GM18508 (cell line): ENCODE measurements around the gene TLX1.

Experiments used
- ATAC-seq: cut with Tn5 transposase; IDR thresholded peaks from one replicate; pipeline ENCODE4 v1.9.1; 2021; ENCODE audit warnings: moderate number of reproducible peaks; ENCODE audit not compliant: insufficient read depth, unreplicated experiment

The TLX1 gene

DNA sequence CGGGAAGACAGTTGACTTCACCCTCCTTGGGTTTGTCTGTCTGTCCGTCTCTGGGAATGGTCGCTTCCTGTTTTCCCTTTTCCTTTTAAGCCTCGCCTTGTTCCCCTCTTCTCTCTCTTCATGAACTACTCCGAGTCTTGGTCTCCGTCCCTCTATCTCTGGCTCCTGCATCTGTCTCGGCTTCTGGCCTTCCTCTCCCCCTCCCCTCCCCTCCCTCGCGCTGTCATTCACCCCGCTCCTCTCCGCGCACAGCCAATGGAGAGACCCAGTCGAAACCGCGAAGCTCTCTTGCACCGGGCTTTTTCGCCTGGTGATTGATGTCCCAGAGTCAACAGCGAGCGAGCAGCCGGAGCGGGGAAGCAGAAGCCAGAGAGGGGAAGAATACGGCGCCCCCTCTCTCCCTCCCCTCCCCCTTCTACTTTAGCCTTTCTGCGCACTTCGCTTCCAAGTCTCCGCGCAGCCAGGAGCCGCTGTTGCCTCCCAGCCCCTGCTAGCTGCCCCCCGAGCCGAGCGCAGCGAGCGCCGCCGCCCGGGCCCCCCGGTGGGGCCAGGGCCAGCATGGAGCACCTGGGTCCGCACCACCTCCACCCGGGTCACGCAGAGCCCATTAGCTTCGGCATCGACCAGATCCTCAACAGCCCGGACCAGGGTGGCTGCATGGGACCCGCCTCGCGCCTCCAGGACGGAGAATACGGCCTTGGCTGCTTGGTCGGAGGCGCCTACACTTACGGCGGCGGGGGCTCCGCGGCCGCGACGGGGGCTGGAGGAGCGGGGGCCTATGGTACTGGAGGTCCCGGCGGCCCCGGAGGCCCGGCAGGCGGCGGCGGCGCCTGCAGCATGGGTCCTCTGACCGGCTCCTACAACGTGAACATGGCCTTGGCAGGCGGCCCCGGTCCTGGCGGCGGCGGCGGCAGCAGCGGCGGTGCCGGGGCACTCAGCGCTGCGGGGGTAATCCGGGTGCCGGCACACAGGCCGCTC, at the start of gene TLX1:
Gene TLX1 (plus strand): TSS at position 317 of the 978 bp plus-strand sequence. CDS start 242 bp downstream, at position 559.
- ATAC-seq: no peak

DNA sequence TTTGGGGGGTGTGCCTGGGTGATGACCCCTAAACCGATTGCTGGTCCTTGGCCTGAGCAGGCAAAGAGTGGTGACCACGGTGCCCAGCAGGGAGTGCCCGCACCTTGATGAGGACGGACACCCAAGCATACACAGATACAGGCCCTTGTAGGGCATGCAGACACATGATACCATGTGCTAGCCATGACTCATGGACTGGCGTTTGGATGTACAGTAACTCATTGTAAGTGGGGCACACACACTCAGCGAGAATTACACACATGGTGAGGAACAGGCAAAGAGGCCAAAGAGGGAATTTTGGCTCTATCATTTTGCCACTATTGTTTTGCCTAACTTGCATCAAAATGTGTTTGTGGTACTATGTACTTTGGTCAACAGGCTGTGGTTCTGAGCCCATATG, 45.3 kb upstream of the TLX1 start:
- no peak for ATAC-seq

DNA sequence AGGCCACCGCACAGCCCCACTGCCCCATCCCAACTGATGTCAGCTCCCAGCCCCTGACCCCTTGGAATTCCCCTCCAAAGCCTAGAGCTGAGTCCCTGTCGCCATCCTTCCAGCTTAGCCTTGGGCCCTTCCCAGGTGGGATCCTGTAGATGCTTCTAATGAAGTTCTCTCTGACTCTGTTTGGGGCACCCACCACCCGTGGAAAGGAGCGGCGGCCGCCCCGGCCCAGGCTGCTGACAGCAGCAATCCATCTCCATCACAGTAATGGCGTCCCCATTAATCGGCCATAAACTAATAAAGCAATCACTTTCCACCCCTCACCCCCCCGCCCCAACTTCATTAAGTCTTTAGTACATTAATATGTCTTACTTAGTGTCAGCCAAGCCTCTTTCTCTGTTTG, 43.7 kb upstream of the TLX1 start:
- no peak for ATAC-seq

DNA sequence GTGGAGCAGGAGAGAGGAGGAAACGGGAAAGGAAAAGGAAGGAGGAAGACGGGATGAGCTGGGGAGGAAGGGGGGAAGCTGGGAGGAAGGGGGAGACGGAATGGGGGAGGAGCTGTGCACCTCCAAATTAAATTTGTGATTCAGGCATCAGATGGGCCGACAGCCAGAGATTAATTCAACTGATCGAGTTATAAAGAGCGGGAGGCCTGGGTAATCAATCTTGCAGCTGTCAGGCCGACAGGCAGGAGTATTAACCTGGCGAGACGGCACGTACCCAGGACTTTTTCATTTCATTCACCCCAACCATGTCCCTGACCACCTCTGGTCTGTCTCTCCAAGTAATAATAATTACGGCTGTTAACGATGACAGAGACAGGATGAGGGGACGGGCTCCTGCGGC, 43.1 kb upstream of the TLX1 start:
- ATAC-seq: no peak

DNA sequence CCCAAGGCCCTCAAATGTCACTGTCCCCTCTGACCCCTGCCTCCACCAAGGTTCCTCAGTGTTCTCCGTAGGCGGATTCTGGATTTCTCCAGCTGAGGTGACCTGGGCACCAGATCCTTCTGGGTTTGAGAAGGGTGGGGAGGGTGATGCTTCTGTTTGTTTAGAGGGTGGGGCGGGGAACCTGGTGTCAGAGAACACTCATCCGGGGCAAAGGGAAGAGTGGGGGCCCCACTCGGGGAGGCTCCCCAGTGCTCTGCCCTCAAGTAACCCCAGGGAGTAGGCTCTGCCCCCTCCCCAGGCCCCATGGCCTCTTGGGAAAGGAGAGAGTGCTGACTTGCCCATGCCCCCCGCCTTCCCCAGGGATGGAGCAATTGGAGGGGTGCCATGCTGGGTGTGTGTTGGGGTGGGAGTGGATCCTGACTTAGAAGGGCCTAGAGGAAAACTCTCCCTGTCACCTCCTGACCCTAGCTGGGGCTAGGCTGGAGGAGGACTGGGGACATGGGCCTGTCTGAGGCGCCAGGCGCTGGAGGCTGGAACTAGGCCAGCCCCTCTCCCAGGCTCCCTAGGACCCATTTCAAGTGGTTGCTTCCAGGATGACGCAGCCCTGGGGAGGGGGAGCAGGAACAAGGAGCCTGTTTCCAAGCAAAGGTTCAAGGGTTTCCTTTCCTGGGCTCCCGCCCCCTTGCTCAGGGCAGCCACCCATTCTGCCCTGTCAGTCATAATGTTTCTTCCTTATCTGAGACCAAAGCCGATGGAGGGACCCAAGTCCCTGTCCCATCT, 41.4 kb upstream of the TLX1 start:
- ATAC-seq: no peak

DNA sequence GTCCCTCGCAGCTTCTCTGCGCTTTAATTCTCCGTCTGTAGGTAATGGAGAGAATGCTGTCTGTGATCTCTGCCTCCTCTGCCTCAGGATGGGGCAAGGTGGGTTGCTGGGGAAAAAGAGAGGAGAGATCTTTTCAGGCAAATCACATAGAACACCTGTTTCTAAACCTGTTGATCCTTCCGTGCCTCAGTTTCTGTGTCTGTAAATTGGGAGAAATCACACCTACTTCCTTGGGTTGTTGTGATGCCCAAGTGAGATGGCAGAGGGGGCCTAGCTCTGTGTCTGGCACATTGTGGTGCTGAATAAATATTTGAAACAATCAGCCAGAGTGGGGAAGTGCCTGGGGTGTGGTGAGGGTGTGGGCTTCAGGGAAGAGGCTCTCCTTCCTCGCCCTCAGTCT, 40.5 kb upstream of the TLX1 start:
- no peak for ATAC-seq

DNA sequence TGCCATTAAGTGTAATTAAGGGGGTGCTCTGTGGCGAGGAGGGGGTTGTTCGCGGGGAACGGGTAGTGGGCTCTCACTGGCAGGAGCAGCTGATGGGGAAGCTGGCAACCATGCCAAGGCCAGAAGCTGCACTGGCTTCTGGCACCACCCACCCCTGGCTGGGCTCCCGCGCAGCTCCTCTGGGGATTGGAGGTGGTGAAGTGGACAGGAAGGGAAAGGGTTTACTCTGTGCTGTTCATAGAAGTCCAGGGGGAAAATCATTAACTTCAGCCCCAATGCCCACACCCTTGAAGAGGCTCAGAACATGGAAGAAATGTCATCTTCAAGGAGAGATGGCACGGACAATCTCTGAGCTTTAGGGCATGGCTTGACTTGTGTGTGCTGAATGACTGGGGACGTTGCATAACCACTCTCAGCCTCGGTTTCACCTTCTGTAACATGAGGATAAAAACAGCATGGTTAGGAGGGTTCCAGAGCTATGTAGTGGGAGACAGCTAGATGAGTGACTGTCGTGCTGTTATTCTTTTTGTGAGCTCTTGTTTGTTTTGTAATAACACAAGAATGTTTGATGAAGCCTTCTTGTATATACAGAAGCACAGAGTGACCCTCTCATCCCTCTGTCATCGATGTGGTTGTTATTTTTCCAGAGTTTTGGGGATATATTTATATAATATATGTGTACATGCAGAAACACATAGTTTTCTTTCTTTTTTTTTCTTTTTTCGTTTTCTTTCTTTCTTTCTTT, 39.4 kb upstream of the TLX1 start:
- no peak for ATAC-seq

DNA sequence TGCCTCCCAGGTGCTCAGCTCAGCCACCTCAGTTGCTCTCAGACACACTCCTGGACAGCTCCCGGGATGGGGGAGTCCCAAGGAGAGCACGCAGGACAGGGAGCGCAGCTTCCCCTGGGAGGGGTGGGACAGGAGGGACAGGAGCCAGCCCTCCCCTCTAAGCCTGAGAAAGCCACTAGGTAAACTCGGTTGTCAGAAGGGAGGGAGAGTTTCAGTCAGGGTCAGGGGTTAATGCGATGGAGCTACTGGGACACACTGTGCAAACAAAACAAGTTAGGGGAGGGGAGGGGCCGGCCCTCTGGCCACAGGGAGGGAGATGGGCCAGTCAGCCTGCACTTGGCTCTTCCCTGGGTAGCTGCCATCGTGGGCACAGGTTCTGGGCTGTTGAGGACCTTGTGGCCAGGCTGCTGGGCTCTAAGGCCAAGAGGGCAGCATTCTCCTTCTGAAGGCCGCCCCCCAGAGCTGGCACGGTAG, 38.2 kb upstream of the TLX1 start:
- ATAC-seq: no peak

DNA sequence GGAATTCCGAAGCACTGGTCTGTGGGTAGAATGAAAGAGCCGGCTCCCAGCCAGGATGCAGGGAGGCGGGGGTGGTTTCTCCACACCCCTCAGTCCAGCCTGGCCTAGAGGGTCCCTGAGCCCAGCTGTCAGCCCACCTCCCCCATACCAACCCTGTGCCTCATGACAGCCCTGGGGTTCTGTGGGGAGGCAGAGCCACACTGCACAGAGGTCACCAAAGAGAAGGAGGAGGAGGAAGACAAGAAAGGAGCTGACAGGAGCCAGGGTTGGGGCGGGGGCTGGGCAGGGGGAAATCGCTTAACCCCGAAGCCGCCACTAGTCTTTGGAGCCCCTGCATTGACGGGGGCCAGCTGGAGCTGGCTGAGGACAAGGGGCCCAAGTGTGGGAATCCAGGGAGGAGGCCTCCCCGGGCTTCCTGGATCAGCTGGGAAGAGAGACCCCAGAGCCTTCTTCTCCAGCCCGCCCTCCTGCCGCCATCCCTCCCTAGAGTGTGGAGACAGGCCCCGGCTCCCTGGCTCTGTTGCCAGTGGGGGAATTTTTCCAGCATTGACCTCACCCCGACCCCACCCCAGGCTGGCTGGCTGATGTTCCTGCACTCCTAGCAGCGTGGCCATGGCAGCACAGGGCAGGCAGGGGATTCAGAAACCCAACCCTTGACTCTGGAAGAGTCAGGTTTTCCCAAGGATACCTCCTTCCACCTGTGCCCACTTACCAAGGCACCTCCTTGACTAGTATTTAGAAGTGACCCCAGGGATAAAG, 36.8 kb upstream of the TLX1 start:
- ATAC-seq: no peak

DNA sequence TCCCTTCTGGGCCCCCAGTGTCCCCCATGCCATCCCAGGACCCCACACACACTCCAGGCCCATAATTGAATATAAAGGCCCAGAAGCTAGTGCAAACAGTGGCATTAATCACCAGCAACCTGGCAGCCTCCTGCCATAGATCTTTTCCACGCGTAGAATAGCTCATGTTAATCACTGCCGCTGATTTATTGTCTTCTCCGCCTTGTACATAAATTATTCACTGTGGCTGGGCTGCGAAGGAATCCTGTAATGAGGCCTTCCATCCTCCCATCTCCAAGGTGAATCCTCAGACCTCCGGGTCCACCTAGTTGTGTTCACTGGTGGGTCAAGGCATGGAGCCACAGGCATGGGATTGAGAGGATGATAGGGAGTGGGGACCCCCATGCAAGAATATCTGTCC, 36.1 kb upstream of the TLX1 start:
- no peak for ATAC-seq

DNA sequence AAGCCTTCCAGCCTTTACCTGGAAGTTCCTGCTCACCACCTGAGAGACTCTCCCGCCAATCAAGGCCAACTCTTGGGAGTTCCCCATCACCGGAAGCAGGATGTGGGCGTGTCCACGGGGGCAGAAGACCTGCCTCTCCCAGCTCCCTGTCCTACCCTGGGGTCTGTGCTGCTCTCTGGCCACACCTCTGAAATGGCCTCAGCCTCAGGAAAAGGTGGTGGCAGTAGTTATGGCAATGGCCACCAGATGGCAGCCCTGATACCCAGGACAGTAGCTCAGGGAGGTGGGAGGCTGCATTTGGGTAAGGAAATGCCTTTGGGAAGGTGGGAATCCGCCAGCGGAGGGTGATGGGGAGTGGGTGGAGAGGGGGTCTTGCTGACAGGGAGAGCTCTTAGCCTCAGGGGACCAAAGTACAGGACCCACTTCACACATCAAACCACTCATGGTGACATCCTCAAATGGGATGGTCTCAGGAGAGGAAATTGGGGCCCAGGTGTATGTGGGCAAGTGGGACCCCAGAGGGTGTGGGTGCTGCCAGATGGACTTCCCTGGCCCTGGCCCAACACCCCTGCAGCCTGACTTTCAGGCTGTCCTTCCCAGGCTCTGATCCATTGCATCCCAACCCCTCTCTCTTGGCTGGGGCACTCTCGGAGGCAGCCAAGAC, 35.4 kb upstream of the TLX1 start:
- ATAC-seq: no peak

DNA sequence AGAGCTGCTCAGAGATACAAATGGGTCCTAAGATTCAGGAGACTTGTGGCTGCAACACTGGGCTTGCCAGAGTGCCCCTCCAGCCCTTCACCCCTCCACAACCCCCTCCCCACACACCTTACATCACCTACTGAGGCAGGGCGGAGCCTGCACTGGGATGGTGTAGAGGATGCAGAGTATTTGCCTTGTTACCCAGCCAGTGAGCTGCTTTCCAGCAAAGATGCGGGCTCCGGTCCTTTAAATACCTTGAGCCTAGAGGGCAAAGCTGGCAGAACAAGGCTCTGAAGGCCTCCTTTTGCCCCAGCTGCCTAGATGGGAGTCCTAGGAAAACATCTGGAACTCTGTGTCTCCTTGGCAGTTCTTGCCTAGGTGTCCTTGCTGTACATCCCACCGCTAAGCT, 34.7 kb upstream of the TLX1 start:
- no peak for ATAC-seq

DNA sequence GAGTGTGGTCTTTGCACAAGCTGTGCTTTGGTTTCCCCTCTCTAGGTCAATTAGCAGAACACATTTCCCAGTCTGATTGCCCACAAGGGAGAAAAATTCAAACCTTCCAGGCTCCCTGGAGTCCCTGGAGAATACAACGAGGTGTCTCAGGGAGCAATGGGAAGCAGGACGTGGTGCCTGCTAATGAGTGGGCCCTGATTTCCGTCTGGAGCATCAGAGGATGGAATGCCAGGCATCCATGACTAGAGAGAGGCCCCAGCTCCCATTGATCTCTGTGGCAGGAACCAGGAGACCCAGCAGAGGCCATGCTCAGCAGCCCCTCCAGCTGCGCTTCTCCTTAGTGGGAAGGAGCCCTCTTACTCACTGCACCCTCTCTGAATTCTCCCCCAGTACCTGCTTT, 33.2 kb upstream of the TLX1 start:
- no peak for ATAC-seq

DNA sequence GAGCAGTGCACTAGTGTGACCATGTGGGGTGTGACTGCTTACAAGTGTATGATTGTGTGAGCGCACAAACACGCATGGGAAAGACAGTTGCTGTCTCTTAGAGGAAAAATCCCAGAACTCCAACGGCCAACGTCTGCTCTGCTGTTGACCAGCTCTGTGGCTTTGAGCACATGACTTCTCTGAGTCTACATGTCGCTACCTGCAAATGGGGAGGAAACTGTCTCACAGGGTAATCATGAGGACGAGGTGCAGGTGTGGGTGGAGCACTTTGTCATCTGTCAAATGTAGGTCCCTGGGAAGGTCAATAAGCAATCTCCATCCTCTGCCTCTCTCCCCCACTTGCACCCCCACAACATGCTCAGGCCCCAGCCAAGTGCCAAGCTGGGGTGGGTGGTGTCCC, 31.2 kb upstream of the TLX1 start:
- no peak for ATAC-seq

DNA sequence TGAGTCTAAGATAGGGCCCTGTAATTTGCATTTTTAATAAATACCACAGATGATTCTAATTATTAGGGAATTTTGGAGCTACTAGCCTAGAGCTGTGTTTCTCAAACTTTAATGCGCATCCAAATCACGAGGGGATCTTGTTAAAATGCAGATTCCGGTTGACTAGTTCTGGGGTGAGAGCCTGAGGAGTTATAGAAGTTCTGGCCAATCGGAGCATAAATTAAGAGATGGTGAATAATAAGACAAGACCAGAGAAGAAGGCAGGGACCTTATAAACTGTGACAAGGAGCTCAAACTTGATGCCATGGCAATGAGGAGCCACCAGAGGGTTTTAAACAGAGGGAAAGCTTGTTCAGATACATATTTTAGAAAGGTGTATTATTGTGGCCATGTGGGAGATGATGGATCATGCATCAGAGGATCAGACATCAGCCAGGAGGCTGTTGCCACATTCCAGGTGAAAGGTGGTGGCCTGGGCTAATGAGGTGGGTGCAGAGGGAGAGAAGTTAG, 29.7 kb upstream of the TLX1 start:
- ATAC-seq: no peak

DNA sequence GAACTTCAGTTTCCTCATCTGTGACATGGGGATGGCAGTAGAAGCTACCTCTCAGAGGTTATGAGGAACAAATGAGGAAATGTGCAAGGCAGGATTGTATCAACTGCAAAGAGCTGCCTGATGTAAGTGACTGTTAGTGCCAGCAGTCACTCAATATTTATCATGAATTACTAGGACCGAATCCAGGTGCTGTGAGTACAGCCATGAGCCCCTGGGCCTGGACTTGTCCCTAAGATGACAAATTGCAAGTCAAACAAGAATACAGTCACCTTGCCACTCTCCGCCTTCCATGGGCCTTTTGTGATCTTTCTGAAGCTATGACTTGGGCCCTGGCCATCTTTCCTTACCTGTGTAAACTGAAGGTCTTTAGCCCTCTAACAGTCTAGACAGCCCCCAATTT, 27.7 kb upstream of the TLX1 start:
- ATAC-seq: no peak

DNA sequence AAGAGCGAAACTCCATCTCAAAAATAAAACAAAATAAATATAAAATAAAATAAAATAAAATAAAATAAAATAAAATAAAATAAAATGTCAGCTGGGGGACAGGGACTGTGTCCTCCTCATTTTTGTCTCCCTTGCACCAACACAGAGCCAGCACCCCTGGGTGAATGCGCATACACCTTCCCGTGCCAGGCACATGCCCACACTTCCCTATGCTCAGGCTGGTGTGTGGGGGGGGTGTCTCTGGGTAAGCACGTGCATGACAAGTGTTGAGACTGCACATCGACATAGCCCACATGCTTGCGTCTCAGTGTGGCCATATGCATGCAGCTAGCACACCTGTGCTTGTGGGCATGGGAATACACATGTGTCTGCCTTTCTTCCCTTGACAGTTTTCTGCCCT, 24.7 kb upstream of the TLX1 start:
- ATAC-seq: no peak

DNA sequence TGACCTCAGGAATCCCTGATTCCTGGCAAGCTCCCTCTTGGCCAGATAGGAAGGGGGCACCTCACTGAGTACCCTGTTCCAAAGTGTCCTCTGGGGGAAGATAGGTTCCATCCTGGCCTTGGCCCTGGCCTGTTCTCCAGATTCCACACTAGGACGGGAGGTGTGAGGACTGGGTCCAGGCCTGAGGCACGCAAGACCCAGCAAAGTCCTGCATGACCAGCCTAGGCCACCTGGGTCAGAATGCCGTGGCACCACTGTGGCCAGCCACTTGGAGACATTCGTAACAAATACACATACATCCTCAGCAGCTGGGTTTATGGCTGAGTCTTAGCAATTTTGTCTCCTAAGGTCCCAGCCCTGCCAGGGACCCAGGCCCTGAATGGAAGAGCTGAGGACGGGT, 23.3 kb upstream of the TLX1 start:
- no peak for ATAC-seq

DNA sequence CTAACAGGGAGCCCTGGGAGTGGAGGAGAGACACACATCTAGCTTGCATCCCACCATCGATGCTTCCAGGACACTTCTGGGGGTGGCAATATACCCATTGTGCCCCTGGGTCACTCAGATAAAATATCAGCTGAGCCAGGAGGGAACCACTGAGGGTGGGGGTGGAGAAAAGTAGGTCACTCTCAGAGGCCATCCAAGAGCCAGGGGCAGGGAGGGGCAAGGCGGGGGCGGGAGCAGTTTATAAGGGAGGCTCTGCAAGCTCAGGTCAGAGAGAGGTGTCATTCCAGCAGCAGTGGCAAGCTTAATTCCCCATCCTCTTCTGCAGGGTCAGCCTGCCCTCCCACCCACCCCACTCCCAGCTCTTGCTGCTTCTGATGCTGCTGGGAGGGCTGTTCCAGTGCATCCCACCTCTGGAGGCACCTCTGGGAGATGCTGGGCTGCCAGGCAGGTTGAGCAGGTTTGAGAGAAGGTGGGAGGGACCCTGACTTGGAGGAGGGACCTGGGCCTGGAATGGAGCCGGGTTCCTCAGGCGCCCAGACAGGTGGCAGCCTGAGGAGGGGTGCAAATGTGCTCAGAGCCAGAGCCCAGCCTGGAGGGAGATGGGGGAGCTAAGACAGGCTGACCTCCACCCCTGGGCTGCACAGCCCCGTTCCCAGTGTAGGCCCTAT, 20.1 kb upstream of the TLX1 start:
- no peak for ATAC-seq
